ENCODE results near the gene GALM.
"Not testable (repeated sequence)": the region's sequence is repeated elsewhere in the genome, so short reads cannot be mapped to it uniquely, and the experiment has no call there.

GALM gene

GRCh38 chr2:38733300-38733971 lies 67.5 kb downstream of the GALM start:
- TF ChIP-seq, protein P1, sequence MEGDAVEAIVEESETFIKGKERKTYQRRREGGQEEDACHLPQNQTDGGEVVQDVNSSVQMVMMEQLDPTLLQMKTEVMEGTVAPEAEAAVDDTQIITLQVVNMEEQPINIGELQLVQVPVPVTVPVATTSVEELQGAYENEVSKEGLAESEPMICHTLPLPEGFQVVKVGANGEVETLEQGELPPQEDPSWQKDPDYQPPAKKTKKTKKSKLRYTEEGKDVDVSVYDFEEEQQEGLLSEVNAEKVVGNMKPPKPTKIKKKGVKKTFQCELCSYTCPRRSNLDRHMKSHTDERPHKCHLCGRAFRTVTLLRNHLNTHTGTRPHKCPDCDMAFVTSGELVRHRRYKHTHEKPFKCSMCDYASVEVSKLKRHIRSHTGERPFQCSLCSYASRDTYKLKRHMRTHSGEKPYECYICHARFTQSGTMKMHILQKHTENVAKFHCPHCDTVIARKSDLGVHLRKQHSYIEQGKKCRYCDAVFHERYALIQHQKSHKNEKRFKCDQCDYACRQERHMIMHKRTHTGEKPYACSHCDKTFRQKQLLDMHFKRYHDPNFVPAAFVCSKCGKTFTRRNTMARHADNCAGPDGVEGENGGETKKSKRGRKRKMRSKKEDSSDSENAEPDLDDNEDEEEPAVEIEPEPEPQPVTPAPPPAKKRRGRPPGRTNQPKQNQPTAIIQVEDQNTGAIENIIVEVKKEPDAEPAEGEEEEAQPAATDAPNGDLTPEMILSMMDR (IDR thresholded peaks at IDR 0.05; ENCODE audit: control extremely low read depth, extremely low read depth, low read depth, missing control alignments) = no peak
- DNase-seq (ENCODE audit: extremely low spot score) = no peak
- CTCF ChIA-PET = interaction anchor here (0.9 to 23.6 kb wide), 10 partner anchors 10 to 205 kb away, joined by 3 to 333 read pairs (median 4); partner anchors contain the start of gene HNRNPLL
- POLR2A ChIA-PET = interaction anchor here (1.5 to 3.8 kb wide), 4 partner anchors 10 to 17 kb away, joined by 4 to 32 read pairs (median 14); partner anchors contain the start of gene SRSF7

- no peak for DNase-seq (ENCODE audit: extremely low spot score)
- ChIA-PET POLR2A (interaction anchor here (0.7 to 3.8 kb wide), 10 partner anchors 9 to 758 kb away, joined by 3 to 32 read pairs (median 6); partner anchors contain the start of gene SRSF7), CTCF (interaction anchor here (1.0 to 23.6 kb wide), 11 partner anchors 9 to 206 kb away, joined by 3 to 333 read pairs (median 4); partner anchors contain the start of gene HNRNPLL)
- TF ChIP-seq, protein P1 (IDR thresholded peaks at IDR 0.05; ENCODE audit: control extremely low read depth, extremely low read depth, low read depth, missing control alignments) = no peak
These were observed 68.6 kb downstream of the GALM start for GRCh38 chr2:38734299-38735058.

- TF ChIP-seq, protein P1 (IDR thresholded peaks at IDR 0.05; ENCODE audit: control extremely low read depth, extremely low read depth, low read depth, missing control alignments) = no peak
- CTCF ChIA-PET = interaction anchor here (1.2 to 23.6 kb wide), 3 partner anchors 8 to 157 kb away, joined by 4 to 333 read pairs (median 14); partner anchors contain the start of gene HNRNPLL
- POLR2A ChIA-PET = interaction anchor here (0.6 to 3.8 kb wide), 4 partner anchors 8 to 20 kb away, joined by 3 to 32 read pairs (median 14); partner anchors contain the start of gene SRSF7
These were observed 70.0 kb downstream of the GALM start for GRCh38 chr2:38735999-38736320.

DNA sequence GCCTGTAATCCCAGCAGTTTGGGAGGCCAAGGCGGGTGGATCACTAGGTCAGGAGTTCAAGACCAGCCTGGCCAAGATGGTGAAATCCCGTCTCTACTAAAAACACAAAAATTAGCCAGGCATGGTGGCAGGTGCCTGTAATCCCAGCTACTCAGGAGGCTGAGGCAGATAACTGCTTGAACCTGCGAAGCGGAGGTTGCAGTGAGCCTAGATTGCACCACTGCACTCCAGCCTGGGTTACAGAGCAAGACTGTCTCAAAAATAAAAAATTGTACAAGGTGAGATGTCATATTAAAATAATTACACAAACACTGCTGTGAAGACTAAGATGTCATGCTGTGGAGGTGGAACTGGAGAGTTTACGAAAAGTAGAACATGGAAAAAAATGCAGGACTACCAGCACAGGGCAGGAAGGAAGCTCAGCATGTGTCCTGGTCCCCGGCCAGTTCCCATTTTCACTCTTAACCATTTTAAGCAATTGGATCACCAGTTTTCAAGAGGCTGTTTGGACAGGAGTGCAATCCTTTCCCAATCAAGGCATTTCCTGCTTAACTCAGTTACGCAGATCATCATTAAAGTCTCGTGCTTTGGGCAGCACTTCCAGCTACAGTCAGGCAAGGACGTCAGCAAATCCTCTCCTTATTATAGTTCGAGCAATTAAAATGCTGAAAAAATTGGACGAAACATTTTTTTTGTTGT lies 71.2 kb downstream of the GALM start:
- ChIA-PET POLR2A (interaction anchor here (1.3 to 3.8 kb wide), 4 partner anchors 14 to 204 kb away, joined by 4 to 32 read pairs (median 10); partner anchors contain the start of gene SRSF7), CTCF (interaction anchor here (0.8 to 23.6 kb wide), 3 partner anchors 11 to 158 kb away, joined by 3 to 333 read pairs (median 3); no protein-coding TSS in a partner anchor)
- not testable (repeated sequence) for DNase-seq (ENCODE audit: extremely low spot score)

More at GRCh38 chr2:38735999-38736320, 70.0 kb downstream of the GALM start:
- no peak for DNase-seq (ENCODE audit: extremely low spot score)

DNA sequence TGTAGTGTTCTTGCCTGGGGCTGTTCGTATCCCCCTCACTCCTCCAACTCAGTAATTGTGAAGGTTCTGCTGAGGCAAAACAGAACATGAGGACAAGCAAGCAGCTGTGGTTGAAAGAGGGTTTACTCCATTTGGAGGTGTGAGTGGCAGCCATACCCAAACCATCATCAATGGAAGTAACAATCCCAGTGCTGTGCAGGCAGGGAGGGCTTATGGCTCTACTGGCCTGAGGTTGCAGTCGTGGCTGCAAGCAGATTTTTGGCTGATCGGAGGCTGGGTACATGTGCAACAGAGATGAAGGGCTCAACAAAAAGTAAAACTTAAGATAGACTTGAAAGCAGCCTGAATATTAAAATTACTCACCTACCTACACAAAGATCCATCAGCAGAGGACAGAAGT lies 72.0 kb downstream of the GALM start:
- POLR2A ChIA-PET = interaction anchor here (1.3 to 2.2 kb wide), 3 partner anchors 14 to 205 kb away, joined by 4 to 15 read pairs (median 5); partner anchors contain the start of gene SRSF7

DNA sequence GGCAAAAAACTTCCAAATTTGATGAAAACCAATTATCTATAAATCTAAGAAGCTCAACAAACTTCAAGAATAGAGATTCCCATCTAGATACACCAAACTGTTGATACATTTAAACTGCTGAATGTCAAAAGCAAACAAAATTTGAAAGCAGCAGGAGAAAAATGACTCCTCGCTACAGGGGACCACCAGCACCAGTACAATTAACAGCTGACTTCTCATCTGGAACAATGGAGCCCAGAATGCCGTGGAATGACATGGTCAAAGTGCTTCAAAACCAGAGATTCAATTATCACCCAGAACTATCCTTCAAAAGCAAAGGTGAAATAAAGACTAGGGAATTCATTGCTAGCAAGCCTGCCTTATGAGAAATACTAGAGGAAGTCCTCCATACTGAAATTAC lies 73.6 kb downstream of the GALM start:
- no peak for DNase-seq (ENCODE audit: extremely low spot score)
- TF ChIP-seq, protein P1 (IDR thresholded peaks at IDR 0.05; ENCODE audit: control extremely low read depth, extremely low read depth, low read depth, missing control alignments) = no peak
- POLR2A ChIA-PET = interaction anchor here (4.0 kb wide), 1 partner anchor 11 kb away, joined by 50 read pairs; the partner anchor contains the start of gene SRSF7
- CTCF ChIA-PET = interaction anchor here (1.6 to 23.6 kb wide), 4 partner anchors 14 to 161 kb away, joined by 3 to 333 read pairs (median 6); no protein-coding TSS in a partner anchor

More for the DNA sequence above, 72.0 kb downstream of the GALM start:
- CTCF ChIA-PET = interaction anchor here (0.9 to 23.6 kb wide), 5 partner anchors 8 to 202 kb away, joined by 3 to 333 read pairs (median 3); no protein-coding TSS in a partner anchor
- no peak for DNase-seq (ENCODE audit: extremely low spot score)
- TF ChIP-seq, protein P1 (IDR thresholded peaks at IDR 0.05; ENCODE audit: control extremely low read depth, extremely low read depth, low read depth, missing control alignments) = no peak
